ENCODE results near the gene VDAC1.
"Not testable (repeated sequence)": the region's sequence is repeated elsewhere in the genome, so short reads cannot be mapped to it uniquely, and the experiment has no call there.

Gene VDAC1

GRCh38 chr5:134004626-134005416, at the start of gene VDAC1:
Gene VDAC1, minus strand, starts transcription at chr5:134004975. Its CDS starts 11,963 bp downstream, at chr5:133993012.
- no peak for DNase-seq

- no peak for DNase-seq
These were observed 49.1 kb upstream of the VDAC1 start for GRCh38 chr5:134053840-134054338.

- DNase-seq = no peak
These were observed 48.6 kb upstream of the VDAC1 start for GRCh38 chr5:134053314-134053839.

GRCh38 chr5:134051305-134051704, 46.5 kb upstream of the VDAC1 start:
- DNase-seq = no peak

GRCh38 chr5:134048864-134049263, 44.1 kb upstream of the VDAC1 start:
- no peak for DNase-seq

- no peak for DNase-seq
These were observed 42.9 kb upstream of the VDAC1 start for GRCh38 chr5:134047687-134048056.

- DNase-seq = no peak
These were observed 42.3 kb upstream of the VDAC1 start for GRCh38 chr5:134046801-134047686.

GRCh38 chr5:134046330-134046729, 41.6 kb upstream of the VDAC1 start:
- DNase-seq = no peak

GRCh38 chr5:134043793-134044792, 39.3 kb upstream of the VDAC1 start:
- DNase-seq = no peak

- DNase-seq = no peak
These were observed 37.0 kb upstream of the VDAC1 start for GRCh38 chr5:134041570-134042411.

GRCh38 chr5:134038138-134038537, 33.4 kb upstream of the VDAC1 start:
- DNase-seq = peak; percentile 4

GRCh38 chr5:134037160-134037559, 32.4 kb upstream of the VDAC1 start:
- no peak for DNase-seq

- no peak for DNase-seq
These were observed 29.6 kb upstream of the VDAC1 start for GRCh38 chr5:134034326-134034725.

GRCh38 chr5:134030303-134030964, 25.7 kb upstream of the VDAC1 start:
- not testable (repeated sequence) for DNase-seq

GRCh38 chr5:134029156-134029555, 24.4 kb upstream of the VDAC1 start:
- DNase-seq = no peak

- no peak for DNase-seq
These were observed 23.7 kb upstream of the VDAC1 start for GRCh38 chr5:134028496-134028895.

GRCh38 chr5:134027288-134027615, 22.5 kb upstream of the VDAC1 start:
- no peak for DNase-seq

- DNase-seq = peak; percentile 55
These were observed 21.9 kb upstream of the VDAC1 start for GRCh38 chr5:134026521-134027287.

- DNase-seq = no peak
These were observed 21.0 kb upstream of the VDAC1 start for GRCh38 chr5:134025786-134026185.

- no peak for DNase-seq
These were observed 20.0 kb upstream of the VDAC1 start for GRCh38 chr5:134024811-134025210.
